SK-N-DZ (cell line): ENCODE results near the gene EGF.

Experiments
- DNase-seq: peaks from one replicate; pipeline ENCODE4 v3.0.0-alpha.2; 2015; ENCODE audit warnings: low spot score

EGF gene

GRCh38 chr4:109959195-109959594 is 46.5 kb downstream of the EGF start:
- no peak for DNase-seq

- DNase-seq = no peak
These were observed 49.7 kb downstream of the EGF start for GRCh38 chr4:109962401-109962800.

- DNase-seq = no peak
These were observed 54.3 kb downstream of the EGF start for GRCh38 chr4:109966891-109967481.

DNA sequence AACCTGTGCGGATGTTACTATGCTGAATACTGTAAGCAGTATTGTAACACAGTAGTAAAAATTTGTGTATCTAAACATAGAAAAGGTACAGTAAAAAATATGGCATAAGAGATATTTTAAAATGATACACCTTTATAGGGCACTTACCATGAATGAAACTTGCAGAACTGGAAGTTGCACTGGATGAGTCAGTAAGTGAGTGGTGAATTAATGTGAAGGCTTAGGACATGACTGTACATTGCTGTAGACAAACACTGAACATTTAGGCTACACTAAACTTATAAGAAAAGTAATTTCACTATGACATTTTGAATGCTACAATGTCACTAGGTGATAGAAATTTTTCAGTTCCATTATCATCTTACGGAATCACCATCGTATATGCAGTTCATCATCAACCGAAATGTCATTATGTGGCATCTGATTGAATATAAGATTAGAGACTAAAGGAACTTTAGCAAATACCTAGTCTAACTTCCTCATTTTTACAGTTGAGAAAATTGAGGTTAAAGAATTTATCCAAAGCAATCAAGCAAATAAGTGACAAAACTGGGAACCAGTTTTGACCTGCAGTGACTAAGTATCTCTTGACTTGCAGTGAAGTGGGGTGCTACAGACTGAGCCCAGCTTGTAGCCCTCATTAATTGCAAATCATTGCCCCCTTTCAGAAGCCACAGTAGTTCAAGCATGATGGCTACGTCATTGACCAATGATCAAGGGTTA is 55.3 kb downstream of the EGF start:
- DNase-seq = no peak

GRCh38 chr4:109969087-109969486 is 56.4 kb downstream of the EGF start:
- DNase-seq = no peak

- no peak for DNase-seq
These were observed 57.2 kb downstream of the EGF start for GRCh38 chr4:109969919-109970318.

GRCh38 chr4:109972786-109973528 is 60.3 kb downstream of the EGF start:
- no peak for DNase-seq

DNA sequence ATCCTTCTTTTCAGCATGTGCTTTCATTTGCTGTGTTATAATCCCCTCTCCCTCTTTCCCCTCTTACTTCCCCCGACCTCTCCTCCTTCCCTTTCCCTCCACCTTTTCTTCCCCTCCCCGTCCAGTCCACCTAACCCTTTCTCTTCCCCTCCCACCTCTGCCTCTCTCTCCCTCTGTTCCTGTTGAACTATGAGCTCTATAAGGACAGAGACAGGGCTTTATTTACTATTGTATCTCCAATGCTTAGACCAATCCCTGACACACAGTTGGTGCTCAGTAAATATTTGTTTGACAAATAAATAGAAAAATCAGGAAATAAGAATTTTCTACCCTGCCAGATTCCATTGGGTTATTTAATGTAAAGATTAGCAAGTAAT is 60.8 kb downstream of the EGF start:
- no peak for DNase-seq

DNA sequence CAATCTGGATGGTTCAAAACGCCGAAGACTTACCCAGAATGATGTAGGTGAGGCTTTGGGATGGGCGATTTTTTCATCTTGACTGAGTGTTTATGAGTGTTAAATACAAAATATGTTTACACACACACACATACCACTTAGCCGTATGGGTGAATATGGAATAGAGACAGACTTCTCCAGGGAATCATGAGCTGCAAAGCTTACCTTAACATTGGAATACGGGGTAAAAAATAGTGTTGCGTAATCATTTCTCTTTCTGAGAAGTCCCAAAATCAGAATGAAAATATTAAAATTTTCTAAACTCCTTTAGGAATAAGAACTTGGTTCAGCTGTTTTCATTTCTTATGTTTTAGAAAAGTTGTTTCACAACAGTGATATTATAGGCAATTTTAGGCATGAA is 63.5 kb downstream of the EGF start:
- no peak for DNase-seq

DNA sequence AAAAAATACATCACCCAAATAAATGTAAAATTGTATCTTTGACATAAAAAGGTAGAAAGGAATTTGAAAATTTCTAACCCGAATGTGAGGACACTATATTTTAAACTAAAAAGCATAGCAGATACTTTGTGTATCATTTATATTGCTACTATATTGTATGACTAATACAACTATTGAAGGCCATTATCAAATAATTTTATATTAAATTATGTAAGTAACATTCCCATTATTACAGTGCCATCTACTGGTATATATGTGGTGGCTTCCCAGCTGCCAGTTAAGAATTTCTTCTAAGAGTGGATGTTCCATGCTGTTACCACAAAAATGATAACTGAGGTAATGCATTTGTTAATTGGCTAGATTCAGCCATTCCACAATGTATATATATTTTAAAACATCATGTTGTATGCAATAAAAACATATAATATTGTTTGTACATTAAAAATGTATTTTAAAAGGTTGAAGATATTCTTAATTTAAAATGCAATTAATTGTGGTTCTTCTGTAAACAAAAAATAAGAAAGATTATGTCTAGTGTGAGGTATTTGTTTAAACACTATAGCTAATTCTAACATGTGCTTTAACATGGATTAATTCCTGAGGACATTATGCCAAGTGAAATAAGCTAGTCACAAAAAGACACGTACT is 65.3 kb downstream of the EGF start:
- no peak for DNase-seq

GRCh38 chr4:109978704-109979454 is 66.2 kb downstream of the EGF start:
- no peak for DNase-seq

GRCh38 chr4:109979920-109980717 is 67.4 kb downstream of the EGF start:
- no peak for DNase-seq

GRCh38 chr4:109981936-109982335 is 69.3 kb downstream of the EGF start:
- no peak for DNase-seq

GRCh38 chr4:109982521-109982920 is 69.8 kb downstream of the EGF start:
- no peak for DNase-seq

- peak; percentile 64 for DNase-seq
These were observed 73.6 kb downstream of the EGF start for GRCh38 chr4:109985993-109986974.

GRCh38 chr4:109989044-109989443 is 76.4 kb downstream of the EGF start:
- DNase-seq = no peak

- peak; percentile 13 for DNase-seq
These were observed 76.9 kb downstream of the EGF start for GRCh38 chr4:109989618-109990017.

DNA sequence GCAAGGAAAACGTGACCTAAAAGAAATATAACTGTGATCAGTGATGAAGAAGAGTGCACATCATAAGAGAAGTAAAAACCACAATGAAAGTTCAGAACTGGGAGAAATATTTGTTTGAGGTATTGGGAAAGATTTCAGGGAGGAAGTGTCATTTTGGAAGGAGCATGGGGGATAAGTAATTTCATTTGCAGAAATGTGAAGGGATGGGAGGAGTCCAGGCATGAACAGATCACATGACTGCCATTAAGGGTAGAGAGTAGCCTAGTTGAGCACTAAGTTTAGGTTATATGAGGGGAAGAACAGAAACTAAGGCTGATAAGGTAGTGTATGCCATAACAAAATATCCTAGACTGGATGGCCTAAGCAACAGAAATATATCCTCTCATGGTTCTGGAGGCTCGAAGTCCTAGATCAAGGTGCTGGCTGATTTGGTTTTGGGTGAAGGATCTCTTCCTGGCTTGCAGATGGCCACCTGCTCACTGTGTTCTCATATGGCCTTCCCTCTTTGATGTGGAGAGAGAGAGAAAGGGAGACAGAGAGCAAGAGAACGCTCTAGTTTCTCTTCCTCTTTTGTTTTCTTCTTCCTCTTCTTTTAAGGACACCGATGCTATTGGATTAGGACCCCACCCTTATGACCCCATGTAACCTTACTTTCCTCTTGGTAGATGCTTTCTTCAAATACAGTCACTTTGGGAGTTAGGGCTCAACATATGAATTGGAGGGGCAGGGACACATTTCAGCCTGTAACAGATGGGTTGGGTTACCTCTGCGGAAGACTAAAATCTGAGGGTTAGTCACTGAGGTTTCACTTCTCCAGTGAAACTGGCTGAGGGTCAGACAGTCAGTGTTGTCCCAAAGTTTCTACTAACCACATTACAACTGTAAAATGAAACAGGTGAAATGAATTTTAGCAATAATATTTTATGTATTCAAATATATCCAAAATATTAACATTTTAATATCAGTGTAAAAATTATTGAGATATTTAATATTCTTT is 77.9 kb downstream of the EGF start:
- no peak for DNase-seq
